Activated CD4-positive, alpha-beta T cell treated with anti-CD3 and anti-CD28 coated beads, Interleukin-2, Interleukin-6, amounts not matched to agents 100 ng/mL and 50 ng/mL, durations not matched to agents 16 hours and 8 hours (primary cell): Measurements from ENCODE around the gene TNRC6B.
A peak's percentile ranks its signal among the peaks of the same experiment; 100 is the strongest.
"Not testable (repeated sequence)": the region's sequence is repeated elsewhere in the genome, so short reads cannot be mapped to it uniquely, and the experiment has no call there.

Source experiments
- DNase-seq: peaks from one replicate; pipeline ENCODE4 v3.0.0-alpha.2; 2020

Gene TNRC6B

GRCh38 chr22:40182231-40182835 lies 4.6 kb downstream of the TNRC6B start:
- DNase-seq = no peak

DNA sequence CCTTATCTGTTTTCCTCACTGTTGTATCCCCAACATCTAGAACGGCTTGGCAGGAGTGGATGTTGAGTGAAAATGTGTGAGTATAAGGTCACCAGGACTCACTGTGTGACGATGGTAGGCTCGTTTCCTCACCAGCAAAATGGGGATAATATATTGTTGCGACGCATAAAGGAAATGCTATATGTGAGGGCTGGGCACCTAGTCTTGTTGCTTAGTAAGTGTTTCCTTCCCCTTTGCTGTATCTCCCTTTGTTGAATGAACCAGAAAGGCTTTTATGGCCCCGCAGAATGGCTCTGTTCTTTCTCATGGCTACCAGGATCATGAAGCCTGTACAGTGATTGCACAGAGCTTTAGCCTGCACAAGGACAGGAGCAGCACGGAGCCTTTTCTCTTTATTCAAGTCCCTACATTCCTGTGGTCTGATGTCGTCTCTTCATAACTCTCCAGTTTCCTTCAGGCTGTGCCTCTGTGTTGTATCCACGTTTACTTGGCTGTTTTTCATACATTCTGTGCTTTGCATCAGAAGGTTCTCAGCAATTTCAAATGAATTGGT lies 5.4 kb downstream of the TNRC6B start:
- DNase-seq = no peak

- not testable (repeated sequence) for DNase-seq
These were observed 5.9 kb downstream of the TNRC6B start for GRCh38 chr22:40183603-40184002.

GRCh38 chr22:40187389-40187788 lies 9.7 kb downstream of the TNRC6B start:
- DNase-seq = no peak

GRCh38 chr22:40189997-40190396 lies 12.3 kb downstream of the TNRC6B start:
- DNase-seq = no peak

- DNase-seq = no peak
These were observed 12.8 kb downstream of the TNRC6B start for GRCh38 chr22:40190501-40190900.

- DNase-seq = no peak
These were observed 16.0 kb downstream of the TNRC6B start for GRCh38 chr22:40193429-40194421.

DNA sequence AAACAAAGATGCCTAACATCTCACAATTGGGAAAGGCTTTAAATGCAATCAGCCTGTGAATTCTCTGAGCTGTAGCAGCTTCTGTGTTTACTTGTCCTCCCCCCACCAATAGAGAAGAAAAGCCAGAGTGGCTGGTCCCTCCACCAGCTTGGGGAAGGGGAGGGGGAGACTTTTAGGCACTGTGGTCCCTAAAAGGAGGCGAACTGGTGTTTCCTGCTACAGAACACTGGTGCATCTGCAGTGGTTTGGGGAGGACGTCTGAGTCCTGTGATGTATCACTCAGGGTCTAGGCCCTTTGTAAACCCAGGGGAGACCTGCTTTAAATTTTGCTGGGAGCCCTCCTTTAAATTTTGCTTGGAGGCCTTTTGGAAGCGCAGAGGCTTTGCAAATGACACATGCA lies 16.9 kb downstream of the TNRC6B start:
- no peak for DNase-seq

DNA sequence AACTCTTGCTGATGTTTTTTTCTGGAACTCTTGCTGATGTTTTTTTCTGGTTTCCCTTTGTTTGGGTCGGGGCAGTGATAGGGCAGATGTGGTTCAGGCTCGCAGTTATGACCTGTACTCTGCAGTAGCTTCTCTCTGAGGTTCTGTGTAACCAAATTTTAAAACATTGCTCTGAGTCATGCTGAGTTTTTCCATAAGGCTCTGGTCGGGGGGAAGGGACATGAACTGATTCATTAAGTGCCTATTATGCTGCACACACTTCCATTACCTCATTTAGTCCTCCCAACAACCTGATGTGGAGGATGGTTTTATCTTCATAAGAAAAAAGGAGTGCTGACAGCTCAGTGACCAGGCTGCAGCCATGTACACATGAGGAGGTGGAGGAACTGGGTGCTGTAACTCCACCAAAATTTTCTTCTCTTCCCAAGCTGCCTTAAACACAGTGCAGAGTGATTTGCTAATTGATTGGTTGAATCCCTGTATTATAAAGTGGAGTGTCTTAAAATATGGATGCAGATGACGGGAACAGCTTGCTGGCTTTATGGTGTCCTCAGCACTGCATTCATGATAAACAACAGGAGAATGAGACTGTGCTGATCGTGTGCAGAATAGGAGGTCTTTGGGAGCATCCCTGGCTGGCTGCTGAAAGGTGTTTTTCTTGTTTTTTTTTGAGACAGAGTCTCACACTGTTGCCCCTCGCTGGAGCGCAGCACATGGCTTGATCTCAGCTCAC lies 19.1 kb downstream of the TNRC6B start:
- peak; percentile 73 for DNase-seq

GRCh38 chr22:40197421-40197820 lies 19.7 kb downstream of the TNRC6B start:
- DNase-seq = not testable (repeated sequence)

GRCh38 chr22:40198733-40199132 lies 21.0 kb downstream of the TNRC6B start:
- DNase-seq = no peak

GRCh38 chr22:40199223-40199622 lies 21.5 kb downstream of the TNRC6B start:
- DNase-seq = no peak

DNA sequence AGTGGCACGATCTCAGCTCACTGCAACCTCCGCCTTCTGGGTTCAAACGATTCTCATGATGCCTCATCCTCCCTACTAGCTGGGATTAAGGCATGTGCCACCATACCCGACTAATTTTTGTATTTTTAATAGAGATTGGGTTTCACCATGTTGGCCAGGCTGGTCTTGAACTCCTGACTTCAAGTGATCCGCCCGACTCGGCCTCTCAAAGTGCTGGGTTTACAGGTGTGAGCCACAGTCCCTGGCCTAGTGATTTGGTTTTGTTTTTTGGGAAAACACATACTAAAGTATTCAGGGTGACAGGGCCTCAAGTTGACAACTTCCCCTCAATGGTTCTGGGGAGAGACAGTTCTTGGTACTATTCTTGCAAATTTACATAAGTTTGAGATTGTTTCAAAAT lies 22.1 kb downstream of the TNRC6B start:
- DNase-seq = no peak

DNA sequence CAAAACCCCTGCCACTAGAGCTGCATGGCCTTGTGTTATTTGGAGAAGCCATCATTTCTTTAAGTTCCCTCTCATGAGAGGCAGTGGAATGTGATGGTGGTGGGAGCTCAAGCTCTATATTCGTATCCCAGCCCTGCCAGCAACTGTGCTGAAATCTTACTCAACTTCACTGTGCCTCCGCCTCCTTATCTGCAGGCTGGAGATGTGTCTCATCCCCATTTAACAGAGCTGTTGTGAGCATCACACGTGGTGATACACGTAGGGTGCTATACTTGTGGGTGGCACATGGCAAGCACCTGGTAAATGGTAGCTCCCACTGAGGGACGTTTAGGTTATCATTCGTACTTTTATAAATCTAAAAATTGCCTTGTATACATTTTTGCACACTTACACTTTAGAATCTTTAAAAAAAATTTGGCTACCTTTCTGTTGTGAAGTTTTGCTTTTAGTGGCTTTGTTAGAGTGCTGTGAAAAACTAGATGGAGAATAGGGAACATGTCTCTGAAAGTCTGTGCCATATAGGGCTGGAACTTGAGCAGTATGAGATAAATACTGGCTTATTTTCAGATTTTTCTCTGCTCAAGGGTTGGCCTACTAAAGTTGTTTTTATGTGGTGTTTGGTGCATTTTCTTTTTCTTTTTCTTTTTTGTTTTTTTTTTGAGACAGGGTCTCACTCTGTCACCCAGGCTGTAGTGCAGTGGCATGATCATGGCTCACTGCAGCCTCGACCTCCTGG lies 23.2 kb downstream of the TNRC6B start:
- no peak for DNase-seq

GRCh38 chr22:40202225-40202944 lies 24.7 kb downstream of the TNRC6B start:
- DNase-seq = no peak

GRCh38 chr22:40203572-40203971 lies 25.8 kb downstream of the TNRC6B start:
- peak; percentile 42 for DNase-seq

- DNase-seq = no peak
These were observed 26.8 kb downstream of the TNRC6B start for GRCh38 chr22:40204321-40205116.

- DNase-seq = no peak
These were observed 28.8 kb downstream of the TNRC6B start for GRCh38 chr22:40206561-40206960.

GRCh38 chr22:40210818-40211217 lies 33.1 kb downstream of the TNRC6B start:
- DNase-seq = peak; percentile 39

- DNase-seq = no peak
These were observed 33.8 kb downstream of the TNRC6B start for GRCh38 chr22:40211476-40212054.
